GM21619 (cell line): ENCODE data around the gene DBNL.

Experiments used
- ATAC-seq: cut with Tn5 transposase; IDR thresholded peaks from one replicate; pipeline ENCODE4 v1.9.1; 2021; ENCODE audit not compliant: unreplicated experiment

Gene DBNL

GRCh38 chr7:44076101-44076895 is 31.8 kb downstream of the DBNL start:
- no peak for ATAC-seq

DNA sequence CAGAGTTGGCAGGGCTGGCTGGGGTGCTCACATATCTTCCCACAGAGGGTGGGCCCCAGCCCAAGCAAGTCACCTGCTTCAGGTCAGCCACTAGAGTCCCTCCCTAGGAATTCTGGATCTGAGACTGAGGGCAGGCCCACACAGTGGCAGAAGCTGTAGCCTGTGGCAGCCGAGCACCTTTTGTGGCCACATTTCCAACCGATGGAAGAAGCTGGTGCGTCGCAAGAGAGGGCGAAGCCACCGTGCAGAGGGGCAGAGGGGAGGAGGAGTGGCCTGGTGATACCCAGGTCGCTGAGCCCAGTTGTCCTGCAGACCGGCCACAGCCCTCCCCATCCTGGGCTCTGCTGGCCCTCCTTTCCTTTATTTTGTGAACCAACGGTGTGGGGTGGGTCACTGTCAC is 32.6 kb downstream of the DBNL start:
- ATAC-seq = no peak

- ATAC-seq = no peak
These were observed 33.2 kb downstream of the DBNL start for GRCh38 chr7:44077681-44078091.

DNA sequence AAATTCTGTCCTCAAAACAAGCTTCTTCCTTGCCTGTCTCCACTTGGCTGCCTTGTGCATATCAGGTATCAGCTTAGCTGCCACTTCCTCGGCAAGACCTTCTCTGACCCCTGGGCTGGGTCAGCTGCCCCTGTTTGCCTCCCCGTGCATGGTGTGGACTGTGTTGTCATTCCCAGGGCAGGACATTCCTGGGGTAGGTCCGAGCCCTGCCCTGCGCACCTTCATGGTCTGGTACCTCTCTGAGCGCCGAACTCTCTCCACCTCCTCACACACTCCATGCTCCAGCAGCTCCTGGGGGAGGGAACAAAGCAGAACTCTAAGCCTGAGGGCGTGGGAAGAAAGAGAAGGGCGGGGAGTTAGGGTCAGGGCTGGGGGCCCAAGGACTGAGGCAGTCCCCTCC is 34.0 kb downstream of the DBNL start:
- ATAC-seq = no peak

DNA sequence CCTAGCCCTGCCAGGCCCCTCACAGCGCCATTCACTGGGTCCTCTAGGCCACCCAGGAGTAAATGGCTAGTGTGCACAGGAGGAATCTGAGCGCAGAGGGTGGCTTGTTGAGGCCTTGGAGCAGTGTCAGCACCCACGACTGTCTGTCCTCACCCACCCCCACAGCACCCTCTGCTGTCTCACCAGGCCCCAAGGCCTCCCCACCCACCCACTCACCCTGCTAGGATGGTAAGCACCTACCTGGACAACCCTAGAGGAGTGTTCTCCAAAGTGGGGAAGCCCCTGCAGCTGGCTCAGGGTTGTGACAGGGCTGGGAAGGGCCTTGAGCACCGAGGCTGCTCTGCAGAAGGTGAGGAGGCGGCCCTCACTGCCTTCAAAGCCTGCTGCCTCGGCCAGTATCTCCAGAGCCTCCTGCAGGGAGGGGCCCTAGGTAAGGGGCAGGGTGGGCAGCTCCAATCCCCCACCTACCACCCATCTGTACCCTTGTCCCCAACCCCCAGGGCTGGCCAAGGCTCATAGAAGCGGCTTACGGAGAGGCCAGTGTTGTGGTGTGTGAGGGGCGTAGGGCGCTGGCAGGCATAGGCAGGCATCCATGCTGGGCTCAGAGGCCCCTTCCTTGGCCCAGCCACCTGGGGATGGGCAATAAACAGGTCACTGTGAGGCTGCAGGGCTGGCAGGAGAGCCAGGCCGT is 35.0 kb downstream of the DBNL start:
- no peak for ATAC-seq

DNA sequence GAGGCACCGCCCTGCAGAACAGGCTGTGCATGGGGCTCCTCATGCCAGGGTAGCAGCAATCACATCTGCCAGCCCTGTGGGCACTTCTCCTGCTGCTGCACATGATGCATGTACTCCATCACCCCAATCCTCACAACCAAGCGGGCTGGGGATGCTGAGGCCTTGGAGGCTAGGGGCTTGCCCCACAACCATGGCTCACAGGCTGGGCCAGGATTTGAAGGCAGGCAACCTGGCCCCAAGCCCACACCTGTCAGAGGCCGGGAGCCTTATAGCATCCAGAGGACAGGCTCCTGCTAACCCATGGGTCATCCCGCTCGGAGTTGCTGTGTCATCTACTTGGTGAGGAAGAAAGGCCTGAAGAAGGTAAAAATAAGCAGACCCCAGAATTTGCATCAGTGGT is 35.6 kb downstream of the DBNL start:
- ATAC-seq = no peak

GRCh38 chr7:44080686-44081265 is 36.3 kb downstream of the DBNL start:
- ATAC-seq = no peak

GRCh38 chr7:44081266-44081748 is 36.8 kb downstream of the DBNL start:
- ATAC-seq = no peak

DNA sequence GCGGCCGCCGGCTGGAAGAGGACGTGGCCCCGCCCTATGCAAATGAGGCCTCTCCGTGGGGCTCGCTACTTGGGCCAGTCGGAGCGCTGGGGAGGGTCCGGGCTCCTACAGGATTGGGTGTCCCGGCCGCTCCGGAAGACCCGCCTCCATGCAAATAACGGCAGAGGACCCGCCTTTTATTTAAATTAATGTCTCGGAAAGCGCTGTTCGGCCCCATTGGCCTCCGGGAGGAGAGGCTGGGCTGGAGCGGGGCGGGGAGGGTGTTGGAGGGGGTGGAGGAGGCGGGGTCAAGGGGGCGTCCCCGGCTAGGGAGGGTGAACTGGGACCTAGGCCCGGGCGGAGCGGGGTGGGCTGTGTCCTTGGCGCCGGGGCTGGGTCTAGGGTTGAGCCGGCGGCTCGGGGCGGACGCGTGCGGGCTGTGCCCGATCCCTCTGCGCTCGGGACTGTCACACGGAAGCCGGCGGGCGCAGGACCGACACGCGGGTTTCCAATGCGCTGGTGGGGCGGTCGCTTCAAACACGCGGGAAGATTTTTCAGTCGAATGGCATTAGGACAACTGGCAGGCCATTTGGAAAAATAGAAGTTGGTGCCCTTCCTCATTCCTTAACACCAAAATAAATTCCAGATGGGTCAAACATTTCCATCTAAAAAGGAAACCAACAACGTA is 38.2 kb downstream of the DBNL start:
- peak; percentile 88 for ATAC-seq

DNA sequence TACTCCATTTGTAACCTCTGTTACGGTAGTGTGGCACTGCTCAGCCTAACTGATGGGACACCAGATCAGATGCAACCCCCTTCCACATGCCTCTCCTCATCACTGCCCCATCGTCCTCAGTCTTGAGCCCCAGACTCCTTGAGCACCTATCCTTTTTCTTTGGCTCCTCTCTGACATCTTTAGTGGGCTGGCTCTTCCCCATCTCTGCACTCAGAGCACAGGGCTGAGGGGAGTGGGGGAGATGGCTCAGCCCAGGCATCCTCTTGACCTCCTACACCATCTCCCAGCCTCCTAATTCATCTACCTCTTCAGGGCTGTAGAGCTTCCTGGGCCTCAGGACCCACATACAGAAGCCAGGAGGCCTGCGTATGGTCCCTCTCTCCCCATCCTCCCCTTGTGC is 39.3 kb downstream of the DBNL start:
- no peak for ATAC-seq

DNA sequence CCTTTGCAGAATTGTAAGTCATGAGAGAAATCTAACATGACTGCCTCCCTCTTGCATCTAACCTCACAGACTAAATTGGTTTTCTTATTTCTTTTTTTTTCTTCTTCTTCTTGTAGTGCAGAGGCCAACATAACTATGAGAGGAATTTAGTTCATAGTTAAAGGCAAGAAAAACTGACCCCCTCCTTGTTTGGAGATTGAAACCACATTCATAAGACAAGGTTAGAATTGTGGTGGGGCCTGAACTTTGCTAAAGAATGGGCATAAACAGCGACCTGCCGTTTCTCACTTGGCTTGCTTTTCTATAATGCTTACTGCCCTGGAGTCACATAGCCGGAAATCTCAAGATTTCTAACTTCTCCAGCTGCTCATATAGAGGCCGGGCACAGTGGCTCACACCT is 40.2 kb downstream of the DBNL start:
- ATAC-seq = no peak

DNA sequence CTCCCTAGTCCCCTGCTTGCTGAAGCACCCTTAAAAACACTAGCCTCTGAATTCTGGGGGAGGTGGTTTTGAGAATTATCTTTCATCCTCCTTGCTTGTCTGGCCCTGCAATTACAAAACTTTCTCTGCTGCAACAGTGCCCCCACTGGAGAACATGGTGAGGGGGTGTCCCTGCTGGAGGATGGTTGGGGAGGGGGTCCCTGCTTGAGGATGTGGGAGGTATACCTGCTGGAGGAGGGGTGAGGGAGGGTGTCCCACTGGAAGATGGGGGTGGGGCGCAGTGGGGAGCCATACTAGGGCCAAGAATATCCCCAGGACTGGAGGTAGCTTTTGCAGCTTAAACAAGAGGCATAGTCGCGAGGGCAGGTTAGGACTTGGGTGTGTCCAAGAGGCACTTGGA is 41.0 kb downstream of the DBNL start:
- ATAC-seq = no peak

DNA sequence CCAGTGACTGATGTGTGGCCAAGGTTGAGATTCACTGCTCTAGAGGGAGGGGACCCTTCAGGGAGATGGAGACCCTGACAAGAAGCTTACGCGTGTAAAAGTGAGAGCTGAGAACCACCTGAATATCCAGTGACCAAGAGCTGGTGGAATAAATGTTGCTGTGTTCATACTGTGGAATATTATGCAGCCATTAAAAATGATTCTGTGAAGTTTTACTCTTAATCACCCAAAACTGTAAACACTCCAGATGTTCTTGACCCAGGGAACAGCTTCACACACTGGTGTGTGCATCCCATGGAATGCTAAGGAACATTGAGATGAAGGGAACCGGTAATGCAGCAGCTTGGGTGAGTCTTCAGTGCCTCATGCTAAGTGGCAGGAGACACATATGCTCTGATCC is 42.1 kb downstream of the DBNL start:
- ATAC-seq = no peak

- ATAC-seq = no peak
These were observed 43.7 kb downstream of the DBNL start for GRCh38 chr7:44087911-44088838.

- no peak for ATAC-seq
These were observed 48.7 kb downstream of the DBNL start for GRCh38 chr7:44093102-44093641.

DNA sequence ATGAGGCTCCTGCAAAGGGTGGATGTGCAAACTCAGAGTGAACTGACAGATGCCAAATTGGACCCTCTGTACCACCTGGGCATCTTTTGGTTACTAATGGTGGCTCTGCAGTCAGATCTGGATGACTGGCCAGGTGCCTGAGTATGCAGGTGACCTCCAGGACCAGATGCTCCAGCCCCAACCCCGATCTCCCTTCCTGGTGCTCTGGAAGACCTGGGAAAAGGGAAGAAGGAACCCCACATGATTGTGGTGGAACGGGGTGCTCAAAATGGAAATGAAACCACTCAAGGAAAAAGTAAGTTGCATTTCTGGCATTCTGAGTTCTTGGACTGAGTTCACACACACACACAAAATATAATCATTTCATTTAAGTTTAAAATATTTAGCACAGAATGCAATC is 49.9 kb downstream of the DBNL start:
- ATAC-seq = no peak

GRCh38 chr7:44094883-44095592 is 50.5 kb downstream of the DBNL start:
- no peak for ATAC-seq

DNA sequence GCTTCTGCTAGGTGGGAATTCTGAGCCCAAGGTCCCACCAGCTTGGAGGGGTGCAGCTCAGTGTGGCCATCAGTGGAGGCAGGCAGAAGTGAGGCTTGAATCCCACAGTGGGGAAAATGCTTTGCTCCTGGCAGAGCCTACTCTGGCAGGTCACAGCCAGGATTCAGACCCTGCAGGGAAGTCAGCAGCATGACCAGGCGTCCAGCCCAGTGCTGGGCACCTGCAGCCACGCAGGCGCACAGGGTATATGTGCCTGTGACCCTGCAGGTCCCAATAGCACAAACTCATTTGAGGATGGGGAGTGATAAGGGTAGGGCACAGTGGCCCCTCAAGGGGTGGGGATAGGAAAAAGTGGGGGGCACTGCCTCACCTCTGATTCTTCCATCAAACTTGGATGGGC is 51.3 kb downstream of the DBNL start:
- ATAC-seq = no peak

GRCh38 chr7:44096326-44096881 is 51.9 kb downstream of the DBNL start:
- ATAC-seq = no peak
